Sigmoid colon (tissue), 7 donors: ENCODE measurements around the gene ROBO1. TPM values are rescaled to one million over a fixed set of nuclear protein-coding genes. Genes with fewer than 3 reads are reported as not detected.

ENCODE experiments used
- DNase-seq: peaks from one replicate; pipeline ENCODE4 v3.0.0-alpha.2; 2019
- H3K27ac ChIP-seq, 4 donors: fragments of 200-600 bp; sonication (generic); one replicate each; pipeline ENCODE4 v1.5.1; 2016 to 2019; ENCODE audit warnings: mild to moderate bottlenecking in 1 of 4
- H3K27me3 ChIP-seq, 3 donors: fragments of 200-600 bp; sonication (generic); one replicate each; pipeline ENCODE4 v1.5.1; 2019; ENCODE audit warnings: mild to moderate bottlenecking in 1 of 3
- H3K36me3 ChIP-seq, 4 donors: fragments of 200-600 bp; sonication (generic); one replicate each; pipeline ENCODE4 v1.5.1; 2016 to 2019
- H3K4me1 ChIP-seq, 4 donors: fragments of 200-600 bp; sonication (generic); one replicate each; pipeline ENCODE4 v1.5.1; 2017 to 2019
- H3K4me3 ChIP-seq, 4 donors: fragments of 200-600 bp; sonication (generic); one replicate each; pipeline ENCODE4 v1.5.1; 2017 to 2019; ENCODE audit warnings: mild to moderate bottlenecking in 2 of 4, moderate library complexity in 1 of 4
- H3K9me3 ChIP-seq, 4 donors: fragments of 200-600 bp in 3 of 4; sonication (generic) in 3 of 4; one replicate each; pipeline versions ENCODE4 v1.5.1 to v1.6.1; 2013 to 2019
- CTCF ChIP-seq, 4 experiments: fragments of 450-650 bp in 3 of 4; fragments of 200-600 bp in 1 of 4; IDR thresholded peaks; one replicate each; pipeline ENCODE4 v1.5.1; 2016 to 2019; ENCODE audit warnings: antibody characterized with exemption in 4 of 4, mild to moderate bottlenecking in 3 of 4, moderate library complexity in 2 of 4
- EP300 ChIP-seq, 4 donors: sonication (generic); formaldehyde crosslinking; IDR thresholded peaks; one replicate each; pipeline ENCODE4 v1.6.1; 2017; ENCODE audit warnings: antibody characterized with exemption in 4 of 4
- POLR2A ChIP-seq, 2 donors: fragments of 450-650 bp; IDR thresholded peaks; one replicate each; pipeline ENCODE4 v1.6.1; 2016; ENCODE audit warnings: antibody characterized with exemption in 2 of 2, mild to moderate bottlenecking in 2 of 2, moderate library complexity in 2 of 2
- POLR2AphosphoS5 ChIP-seq, 4 donors: sonication (generic); formaldehyde crosslinking; IDR thresholded peaks; one replicate each; pipeline ENCODE4 v1.6.1; 2017; ENCODE audit warnings: antibody characterized with exemption in 4 of 4
- WGBS, 2 donors: extraction: QIAGEN DNeasy Blood & Tissue Kit; methylation state at CpG; one replicate each; pipeline ENCODE4 v1.1.7; 2013; 5-methylcytosine and 5-hydroxymethylcytosine counted together
- intact Hi-C: fragments of 100-400 bp; cut with DNase I; formaldehyde crosslinking; loops from one replicate; pipeline ENCODE4 v1.15.1; 2023
- polyA plus RNA-seq, 3 donors: library from polyadenylated mRNA; stranded (reverse); fragments of 200-250 nt; gene quantifications; one replicate each; pipeline ENCODE4 v1.2.3, GENCODE V29; 2013
- total RNA-seq, 4 donors: library from RNA; depleted of rRNA; stranded (reverse); fragments of >200 nt; gene quantifications; one replicate each; pipeline ENCODE4 v1.1.0, GENCODE V29; 2016
- donor health status: healthy with polysubstance abuse.
- donor health status: Bipolar disorder and iron deficiency.
- donor health status: healthy.

The ROBO1 gene
- total and polyA plus RNA-seq, 7 donors, result 0.69 to 45.7 (median 32.4) TPM

- no peak overlapping the region for H3K4me3 ChIP-seq
- TF ChIP-seq POLR2AphosphoS5 (IDR thresholded peaks at IDR 0.05), result no peak
- TF ChIP-seq EP300 (IDR thresholded peaks at IDR 0.05), result no peak
- TF ChIP-seq CTCF (IDR thresholded peaks at IDR 0.05), result no peak
- no peak for TF ChIP-seq POLR2A (IDR thresholded peaks at IDR 0.05)
- no peak for DNase-seq
- 54 to 60% methylated on average over 16 of the region's 16 CpGs for WGBS, 2 donors
- H3K27me3 ChIP-seq, result no peaks in the 10 kb centered on the region
- no peaks in the 10 kb centered on the region for H3K9me3 ChIP-seq
- no peaks in the 10 kb centered on the region for H3K36me3 ChIP-seq
- no peak overlapping the region for H3K27ac ChIP-seq
- intact Hi-C loops, result no loop called here
- H3K4me1 ChIP-seq, result no peaks in the 10 kb centered on the region
Observed at GRCh38 chr3:79125313-79125984, 642.3 kb downstream of the ROBO1 start.

GRCh38 chr3:79115458-79115857 is 652.3 kb downstream of the ROBO1 start:
- no peaks in the 10 kb centered on the region for H3K36me3 ChIP-seq
- intact Hi-C loops, result no loop called here
- H3K4me3 ChIP-seq, result no peak overlapping the region
- H3K4me1 ChIP-seq, result peaks cover 0 to 4% (median 0%) of the 10 kb centered on the region in 4 donors
- DNase-seq, result no peak
- TF ChIP-seq CTCF (IDR thresholded peaks at IDR 0.05) (no peak), EP300 (IDR thresholded peaks at IDR 0.05) (no peak), POLR2AphosphoS5 (IDR thresholded peaks at IDR 0.05) (no peak), POLR2A (IDR thresholded peaks at IDR 0.05) (no peak)
- no peaks in the 10 kb centered on the region for H3K9me3 ChIP-seq
- WGBS, 2 donors, result 85% methylated on average over 4 of the region's 4 CpGs
- H3K27ac ChIP-seq, result no peak overlapping the region
- H3K27me3 ChIP-seq, result no peaks in the 10 kb centered on the region

- intact Hi-C loops, result no loop called here
- no peak overlapping the region for H3K4me3 ChIP-seq
- H3K27me3 ChIP-seq, result no peaks in the 10 kb centered on the region
- H3K27ac ChIP-seq, result no peak overlapping the region
- H3K9me3 ChIP-seq, result no peaks in the 10 kb centered on the region
- DNase-seq, result no peak
- peaks cover 0 to 4% (median 0%) of the 10 kb centered on the region in 4 donors for H3K4me1 ChIP-seq
- TF ChIP-seq POLR2A (IDR thresholded peaks at IDR 0.05) (no peak), CTCF (IDR thresholded peaks at IDR 0.05) (no peak), EP300 (IDR thresholded peaks at IDR 0.05) (no peak)
- WGBS, 2 donors, result 39 to 78% methylated on average over 3 of the region's 3 CpGs
- H3K36me3 ChIP-seq, result no peaks in the 10 kb centered on the region
Observed at GRCh38 chr3:79113876-79114275, 653.9 kb downstream of the ROBO1 start.

- no peak for TF ChIP-seq POLR2A (IDR thresholded peaks at IDR 0.05)
- no peak for TF ChIP-seq EP300 (IDR thresholded peaks at IDR 0.05)
- DNase-seq, result no peak
- Histone ChIP-seq H3K9me3 (no peaks in the 10 kb centered on the region), H3K4me3 (no peak overlapping the region), H3K4me1 (peaks cover 0 to 4% (median 0%) of the 10 kb centered on the region in 4 donors), H3K27me3 (no peaks in the 10 kb centered on the region), H3K27ac (no peak overlapping the region), H3K36me3 (no peaks in the 10 kb centered on the region)
- intact Hi-C loops, result no loop called here
- WGBS, 2 donors, result 73 to 83% methylated on average over 3 of the region's 3 CpGs
Observed at GRCh38 chr3:79111375-79112052, 656.3 kb downstream of the ROBO1 start.

- intact Hi-C loops, result loop anchor here (10.0 kb wide), 1 partner anchor 55 kb away; no protein-coding TSS in a partner anchor
- Histone ChIP-seq H3K9me3 (no peaks in the 10 kb centered on the region), H3K27me3 (no peaks in the 10 kb centered on the region), H3K36me3 (no peaks in the 10 kb centered on the region), H3K27ac (no peak overlapping the region), H3K4me3 (no peak overlapping the region), H3K4me1 (peaks cover 0 to 4% (median 0%) of the 10 kb centered on the region in 4 donors)
- 70 to 92% methylated on average over 2 of the region's 2 CpGs for WGBS, 2 donors
- DNase-seq, result no peak
- TF ChIP-seq POLR2AphosphoS5 (IDR thresholded peaks at IDR 0.05), result no peak
- TF ChIP-seq CTCF (IDR thresholded peaks at IDR 0.05), result no peak
- no peak for TF ChIP-seq EP300 (IDR thresholded peaks at IDR 0.05)
- no peak for TF ChIP-seq POLR2A (IDR thresholded peaks at IDR 0.05)
Observed at GRCh38 chr3:79109754-79110153, 658.0 kb downstream of the ROBO1 start.
